NCI-H345 (cell line): ENCODE results near the gene CBX5.
A peak's percentile ranks its signal among the peaks of the same experiment; 100 is the strongest.
"Not testable (repeated sequence)": the region's sequence is repeated elsewhere in the genome, so short reads cannot be mapped to it uniquely, and the experiment has no call there.

Experiments
- DNase-seq: peaks from one replicate; lab custom pipeline; 2025; lab: John Stamatoyannopoulos, UW

Gene CBX5

GRCh38 chr12:54197010-54197409 is 82.9 kb downstream of the CBX5 start:
- no peak for DNase-seq

DNA sequence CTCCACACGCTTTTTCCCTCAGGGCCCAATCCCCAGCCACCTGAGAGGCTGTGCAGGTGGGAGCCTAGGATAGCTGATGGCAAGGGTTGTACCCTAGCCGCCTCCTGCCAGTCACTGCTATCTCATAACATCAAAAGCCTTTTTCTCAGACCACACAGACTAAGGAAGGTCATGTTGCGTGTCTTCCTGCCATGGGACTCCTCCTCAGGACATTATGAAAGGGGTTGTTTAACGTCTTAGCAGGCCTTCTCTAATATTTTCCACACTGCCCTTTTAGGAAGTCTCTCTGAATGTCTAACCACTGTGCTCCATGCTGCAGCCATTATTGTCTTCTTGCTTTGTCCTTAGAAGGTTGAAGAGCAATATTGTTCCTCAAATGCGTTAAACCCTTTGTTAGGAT is 83.5 kb downstream of the CBX5 start:
- DNase-seq = no peak

- DNase-seq = no peak
These were observed 84.1 kb downstream of the CBX5 start for GRCh38 chr12:54195737-54196347.

DNA sequence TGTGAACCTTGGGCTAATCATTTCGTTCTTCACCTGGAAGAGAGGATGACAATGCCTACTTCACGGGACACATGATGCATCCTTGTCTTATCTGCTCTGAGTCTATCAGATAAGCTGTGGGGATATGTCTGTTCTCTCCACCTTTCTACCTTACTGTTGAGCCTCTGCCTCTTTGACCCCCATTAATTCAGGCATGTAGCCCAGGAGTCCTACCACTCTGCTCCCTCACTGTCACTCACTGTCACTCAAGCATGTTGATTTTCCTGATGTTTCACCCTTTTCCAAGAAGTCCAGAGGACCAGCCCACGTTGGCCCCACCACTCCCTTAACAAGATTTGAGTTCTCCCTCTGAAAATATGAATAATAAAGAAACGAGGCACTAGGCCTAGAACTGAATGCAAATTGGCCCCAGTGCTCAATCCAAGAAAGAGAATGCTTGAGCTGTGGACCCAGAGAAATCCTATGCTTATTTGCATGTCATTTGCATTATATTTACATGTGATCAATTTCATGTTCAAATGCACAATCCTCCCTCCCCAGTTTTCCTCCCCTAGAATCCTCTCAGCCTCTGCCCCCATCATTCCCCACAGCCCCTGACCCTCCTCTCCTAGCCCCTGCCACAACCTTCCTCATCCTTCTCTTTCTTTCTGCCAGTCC is 84.7 kb downstream of the CBX5 start:
- DNase-seq = no peak

DNA sequence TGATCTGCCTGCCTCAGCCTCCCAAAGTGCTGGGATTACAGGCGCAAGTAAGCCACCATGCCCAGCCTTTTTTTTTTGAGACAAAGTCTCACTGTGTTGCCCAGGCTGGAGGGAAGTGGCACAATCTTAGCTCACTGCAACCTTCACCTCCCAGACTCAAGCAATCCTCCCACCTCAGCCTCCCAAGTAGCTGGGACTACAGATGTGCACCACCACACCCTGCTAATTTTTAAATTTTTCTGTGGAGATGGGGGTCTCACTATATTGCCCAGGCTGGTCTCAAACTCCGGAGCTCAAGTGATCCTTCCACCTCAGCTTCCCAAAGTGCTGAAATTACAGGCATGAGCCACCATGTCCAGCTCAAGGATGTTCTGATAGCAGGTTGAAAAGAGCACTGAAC is 85.3 kb downstream of the CBX5 start:
- not testable (repeated sequence) for DNase-seq

DNA sequence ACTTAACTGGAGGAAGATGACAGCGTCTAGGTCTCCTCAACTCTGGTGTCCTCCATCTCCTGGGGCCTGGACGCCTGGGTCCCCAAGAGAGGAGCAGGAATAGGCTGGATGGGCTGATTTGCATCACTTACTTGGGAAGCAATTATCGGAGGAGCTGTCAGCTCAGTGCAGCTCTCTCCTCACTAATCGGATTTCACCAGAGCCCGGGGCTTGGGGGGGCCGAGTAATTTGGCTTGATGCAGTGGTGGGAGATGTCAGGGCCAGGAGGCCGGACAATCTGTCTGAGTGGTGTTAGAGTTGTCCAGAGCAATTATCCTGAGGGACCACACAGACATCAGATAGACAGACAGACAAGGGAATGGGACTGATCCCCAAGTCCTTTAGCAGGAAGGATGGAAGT is 86.5 kb downstream of the CBX5 start:
- DNase-seq = no peak

DNA sequence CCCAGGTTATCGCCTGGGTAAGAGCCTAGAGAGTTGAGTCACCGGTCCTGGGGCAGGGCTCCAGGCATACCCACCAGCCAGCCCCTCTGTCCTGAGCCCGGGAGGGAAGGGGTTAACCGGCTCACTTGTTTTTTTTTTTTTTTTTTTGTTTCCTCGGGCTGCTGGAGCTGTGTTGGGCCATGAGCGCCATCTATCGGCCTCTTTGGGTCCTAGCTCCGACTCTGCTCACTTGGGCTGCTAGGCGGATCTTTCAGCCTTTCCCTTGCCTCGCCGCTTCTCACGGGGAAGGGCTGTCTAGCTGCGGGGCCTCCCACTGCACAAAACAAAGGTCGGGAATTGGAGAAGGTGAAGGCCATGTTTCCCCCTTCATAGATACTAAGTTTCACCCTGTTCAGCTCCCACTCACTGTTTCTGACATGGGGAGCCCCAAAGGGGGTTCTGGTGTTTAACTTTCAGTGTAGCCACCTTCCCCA is 88.3 kb downstream of the CBX5 start:
- peak; percentile 85 for DNase-seq

GRCh38 chr12:54191126-54191525 is 88.8 kb downstream of the CBX5 start:
- no peak for DNase-seq

DNA sequence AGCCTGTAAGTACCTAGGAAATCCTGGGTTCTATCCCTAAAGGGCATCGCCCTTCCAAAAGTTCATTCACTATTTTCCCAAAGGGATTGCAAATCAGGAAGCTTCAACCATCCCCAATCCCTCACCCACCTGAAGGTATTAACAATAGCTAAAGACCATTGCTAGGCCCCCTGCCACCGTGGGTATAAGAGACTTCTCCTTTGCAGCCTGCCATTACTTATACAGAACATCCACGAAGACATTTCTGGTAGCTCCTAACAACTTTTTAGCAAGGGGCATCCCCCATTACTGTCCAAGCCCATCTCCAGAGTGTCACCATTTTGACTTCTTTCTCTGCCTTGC is 90.8 kb downstream of the CBX5 start:
- DNase-seq = no peak

DNA sequence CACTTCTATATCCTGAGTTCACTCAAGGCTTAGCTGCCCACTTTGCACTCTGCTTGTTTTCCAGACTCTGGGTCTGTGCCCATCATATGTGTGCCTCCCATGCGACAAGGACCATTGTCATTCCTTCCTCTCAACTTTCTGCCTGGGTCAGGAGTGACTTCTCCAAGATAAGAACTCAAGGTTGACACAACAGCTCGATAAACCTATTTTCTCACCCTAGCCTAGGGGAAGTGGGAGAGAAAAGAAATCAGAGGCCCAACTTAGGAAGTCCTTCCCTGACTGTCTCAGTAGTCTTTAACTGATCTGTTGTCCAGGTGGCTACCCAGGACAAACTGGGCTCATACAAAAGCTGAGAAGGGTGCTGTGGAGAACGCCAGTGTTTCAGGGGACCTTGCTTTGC is 92.8 kb downstream of the CBX5 start:
- no peak for DNase-seq

GRCh38 chr12:54185919-54186318 is 94.0 kb downstream of the CBX5 start:
- DNase-seq = no peak

DNA sequence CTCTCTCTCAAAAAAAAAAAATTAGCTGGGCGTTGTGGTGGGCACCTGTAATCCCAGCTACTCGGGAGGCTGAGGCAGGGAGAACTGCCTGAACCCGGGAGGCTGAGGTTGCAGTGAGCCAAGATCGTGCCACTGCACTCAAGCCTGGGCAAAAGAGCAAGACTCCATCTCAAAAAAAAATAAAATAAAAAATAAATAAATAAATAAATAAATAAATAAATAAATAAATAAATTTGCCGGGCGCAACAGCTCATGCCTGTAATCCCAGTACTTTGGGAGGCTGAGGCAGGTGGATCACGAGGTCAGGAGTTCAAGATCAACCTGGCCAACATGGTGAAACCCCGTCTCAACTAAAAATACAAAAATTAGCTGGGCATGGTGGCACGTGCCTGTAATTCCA is 94.6 kb downstream of the CBX5 start:
- DNase-seq = not testable (repeated sequence)

DNA sequence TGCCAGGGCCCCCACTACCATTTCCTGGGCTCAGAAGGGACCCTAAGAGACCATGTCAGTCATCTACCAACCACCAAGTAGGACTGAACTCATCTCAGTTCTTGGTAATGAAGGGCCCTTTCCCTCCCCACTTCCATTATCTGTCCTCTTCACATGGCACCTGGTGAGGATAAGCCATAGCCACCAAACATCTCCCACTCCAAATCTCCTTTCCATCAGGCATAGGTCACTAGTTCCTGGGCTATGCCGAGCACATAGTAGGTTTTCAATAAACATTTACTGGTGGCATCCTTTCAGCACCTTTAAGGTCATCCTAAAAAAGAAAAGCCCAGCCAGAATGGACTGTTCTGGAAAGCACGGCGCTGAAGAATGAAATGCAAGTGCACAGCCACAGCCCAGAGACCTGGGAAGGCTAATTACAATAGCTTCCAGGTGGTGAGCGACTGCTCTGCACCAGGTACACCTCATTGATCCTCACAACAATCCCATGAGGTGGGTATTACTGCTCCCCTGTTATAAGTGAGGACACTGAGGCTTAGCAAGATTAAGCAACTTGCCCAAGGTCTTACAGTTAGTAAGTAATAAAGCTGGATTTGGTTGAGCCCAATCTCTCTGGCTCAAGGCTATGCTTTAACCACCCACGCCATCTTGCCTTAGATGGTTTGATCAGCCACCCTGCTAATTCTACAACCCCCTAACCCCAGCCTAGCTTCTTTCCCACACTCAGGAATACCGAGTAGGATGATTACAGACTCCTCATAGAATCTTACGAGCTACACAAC is 95.7 kb downstream of the CBX5 start:
- DNase-seq = no peak

DNA sequence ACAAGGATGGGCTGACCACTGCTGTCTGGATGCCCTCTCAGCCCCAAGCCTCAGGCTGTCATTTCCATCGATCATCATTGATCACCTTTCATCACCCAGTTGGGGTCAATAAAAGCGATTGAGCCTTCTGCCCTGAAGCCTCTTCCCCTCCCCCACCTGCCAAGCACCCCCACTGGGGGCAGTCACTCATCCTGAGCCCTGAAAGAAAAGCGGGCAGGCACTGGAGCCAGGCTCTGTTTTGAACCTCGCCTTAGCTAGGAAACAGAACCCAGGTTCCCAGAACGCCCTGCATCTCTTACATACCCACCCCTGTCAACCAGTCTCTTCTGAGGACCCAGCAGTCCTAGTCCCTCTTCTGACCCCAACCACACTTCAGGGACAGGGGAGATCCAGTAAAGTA is 96.9 kb downstream of the CBX5 start:
- no peak for DNase-seq

GRCh38 chr12:54182086-54182485 is 97.8 kb downstream of the CBX5 start:
- no peak for DNase-seq
